Mucosa of rectum (tissue), 2 donors: ENCODE data around the gene DCAF4.

ENCODE experiments used
- H3K27ac ChIP-seq, 2 donors: one replicate each; pipeline ENCODE4 v1.7.0; 2013; ENCODE audit warnings: inconsistent platforms in 2 of 2, low read depth in 2 of 2, low read length in 2 of 2
- H3K27me3 ChIP-seq, 2 donors: one replicate each; pipeline ENCODE4 v1.7.0; 2013; ENCODE audit warnings: low read length in 2 of 2; ENCODE audit not compliant: control insufficient read depth in 2 of 2, insufficient read depth in 2 of 2
- H3K36me3 ChIP-seq, 2 donors: one replicate each; pipeline ENCODE4 v1.7.0; 2013; ENCODE audit warnings: low read length in 2 of 2; ENCODE audit not compliant: control insufficient read depth in 2 of 2, insufficient read depth in 2 of 2
- H3K4me1 ChIP-seq, 2 donors: one replicate each; pipeline ENCODE4 v1.7.0; 2013; ENCODE audit warnings: low read length in 2 of 2, mild to moderate bottlenecking in 1 of 2; ENCODE audit not compliant: control insufficient read depth in 2 of 2, insufficient read depth in 2 of 2
- H3K4me3 ChIP-seq, 2 donors: one replicate each; pipeline ENCODE4 v1.7.0; 2013; ENCODE audit warnings: low read length in 2 of 2
- H3K9ac ChIP-seq, 2 donors: one replicate each; pipeline ENCODE4 v1.7.0; 2013; ENCODE audit warnings: low read length in 2 of 2, low read depth in 1 of 2, mild to moderate bottlenecking in 1 of 2
- H3K9me3 ChIP-seq, 2 donors: one replicate each; pipeline ENCODE4 v1.7.0; 2013; ENCODE audit warnings: low read length in 2 of 2; ENCODE audit not compliant: control insufficient read depth in 2 of 2
- donor health status: healthy.
- donor health status: Normal muscosa, but diverticular disease.

Gene DCAF4

GRCh38 chr14:72906316-72906715 is 19.9 kb upstream of the DCAF4 start:
- no peaks in the 10 kb centered on the region for H3K27me3 ChIP-seq
- no peak overlapping the region for H3K4me3 ChIP-seq
- H3K4me1 ChIP-seq, result peaks cover 5 to 9% of the 10 kb centered on the region in 2 donors
- no peak overlapping the region for H3K27ac ChIP-seq
- no peaks in the 10 kb centered on the region for H3K9me3 ChIP-seq
- H3K9ac ChIP-seq, result no peak overlapping the region
- H3K36me3 ChIP-seq, result no peaks in the 10 kb centered on the region

- peaks cover 5 to 9% of the 10 kb centered on the region in 2 donors for H3K4me1 ChIP-seq
- H3K4me3 ChIP-seq, result no peak overlapping the region
- H3K27ac ChIP-seq, result peak overlapping the region; percentile 21 to 69
Observed at GRCh38 chr14:72906879-72907278, 19.4 kb upstream of the DCAF4 start.

GRCh38 chr14:72907886-72908285 is 18.4 kb upstream of the DCAF4 start:
- Histone ChIP-seq H3K4me1 (peaks cover 5 to 9% of the 10 kb centered on the region in 2 donors), H3K9me3 (no peaks in the 10 kb centered on the region), H3K36me3 (no peaks in the 10 kb centered on the region), H3K27me3 (no peaks in the 10 kb centered on the region), H3K4me3 (peak overlapping the region in 1 of 2 donors; percentile 49), H3K9ac (no peak overlapping the region), H3K27ac (peak overlapping the region in 1 of 2 donors; percentile 10)

More at GRCh38 chr14:72906879-72907278, 19.4 kb upstream of the DCAF4 start:
- no peaks in the 10 kb centered on the region for H3K36me3 ChIP-seq
- H3K9me3 ChIP-seq, result no peaks in the 10 kb centered on the region
- H3K9ac ChIP-seq, result no peak overlapping the region
- no peaks in the 10 kb centered on the region for H3K27me3 ChIP-seq

- no peak overlapping the region for H3K9ac ChIP-seq
- no peak overlapping the region for H3K27ac ChIP-seq
- H3K9me3 ChIP-seq, result no peaks in the 10 kb centered on the region
- H3K4me1 ChIP-seq, result peaks cover 5 to 9% of the 10 kb centered on the region in 2 donors
- H3K36me3 ChIP-seq, result no peaks in the 10 kb centered on the region
- H3K4me3 ChIP-seq, result no peak overlapping the region
- no peaks in the 10 kb centered on the region for H3K27me3 ChIP-seq
Observed at GRCh38 chr14:72909163-72909562, 17.1 kb upstream of the DCAF4 start.

- no peak overlapping the region for H3K27ac ChIP-seq
- H3K36me3 ChIP-seq, result no peaks in the 10 kb centered on the region
- H3K9me3 ChIP-seq, result no peaks in the 10 kb centered on the region
- no peak overlapping the region for H3K4me3 ChIP-seq
- peaks cover 0 to 2% of the 10 kb centered on the region in 2 donors for H3K27me3 ChIP-seq
- no peaks in the 10 kb centered on the region for H3K4me1 ChIP-seq
- H3K9ac ChIP-seq, result no peak overlapping the region
Observed at GRCh38 chr14:72913809-72914208, 12.5 kb upstream of the DCAF4 start.

- no peak overlapping the region for H3K4me3 ChIP-seq
- H3K27ac ChIP-seq, result no peak overlapping the region
- H3K9me3 ChIP-seq, result no peaks in the 10 kb centered on the region
- H3K36me3 ChIP-seq, result no peaks in the 10 kb centered on the region
- H3K27me3 ChIP-seq, result peaks cover 0 to 2% of the 10 kb centered on the region in 2 donors
- no peak overlapping the region for H3K9ac ChIP-seq
- H3K4me1 ChIP-seq, result no peaks in the 10 kb centered on the region
Observed at GRCh38 chr14:72916174-72916573, 10.1 kb upstream of the DCAF4 start.

GRCh38 chr14:72917094-72917802 is 9.0 kb upstream of the DCAF4 start:
- Histone ChIP-seq H3K4me3 (no peak overlapping the region), H3K27me3 (peaks cover 0 to 2% of the 10 kb centered on the region in 2 donors), H3K27ac (no peak overlapping the region), H3K9me3 (no peaks in the 10 kb centered on the region), H3K36me3 (no peaks in the 10 kb centered on the region), H3K4me1 (no peaks in the 10 kb centered on the region), H3K9ac (no peak overlapping the region)

GRCh38 chr14:72920008-72920407 is 6.3 kb upstream of the DCAF4 start:
- peaks cover 0 to 2% of the 10 kb centered on the region in 2 donors for H3K27me3 ChIP-seq
- H3K27ac ChIP-seq, result no peak overlapping the region
- H3K9me3 ChIP-seq, result no peaks in the 10 kb centered on the region

GRCh38 chr14:72921396-72921795 is 4.9 kb upstream of the DCAF4 start:
- H3K4me1 ChIP-seq, result peaks cover 6 to 8% of the 10 kb centered on the region in 2 donors
- no peak overlapping the region for H3K4me3 ChIP-seq
- H3K9ac ChIP-seq, result no peak overlapping the region
- H3K9me3 ChIP-seq, result no peaks in the 10 kb centered on the region
- H3K27ac ChIP-seq, result no peak overlapping the region
- H3K36me3 ChIP-seq, result no peaks in the 10 kb centered on the region
- peaks cover 0 to 2% of the 10 kb centered on the region in 2 donors for H3K27me3 ChIP-seq

More at GRCh38 chr14:72920008-72920407, 6.3 kb upstream of the DCAF4 start:
- no peak overlapping the region for H3K4me3 ChIP-seq
- H3K9ac ChIP-seq, result no peak overlapping the region
- H3K4me1 ChIP-seq, result no peaks in the 10 kb centered on the region
- H3K36me3 ChIP-seq, result no peaks in the 10 kb centered on the region

GRCh38 chr14:72924337-72924736 is 1.9 kb upstream of the DCAF4 start:
- H3K4me1 ChIP-seq, result peaks cover 8 to 12% of the 10 kb centered on the region in 2 donors
- H3K9me3 ChIP-seq, result no peaks in the 10 kb centered on the region
- H3K4me3 ChIP-seq, result no peak overlapping the region
- no peaks in the 10 kb centered on the region for H3K36me3 ChIP-seq
- no peak overlapping the region for H3K9ac ChIP-seq
- no peak overlapping the region for H3K27ac ChIP-seq
- H3K27me3 ChIP-seq, result no peaks in the 10 kb centered on the region
